ES-I3 (cell line): ENCODE data around the gene KRTAP5-8.
"Not testable (repeated sequence)": the region's sequence is repeated elsewhere in the genome, so short reads cannot be mapped to it uniquely, and the experiment has no call there.

Source experiments
- H3K36me3 ChIP-seq: 2 replicates; pipeline ENCODE4 v1.6.1; 2013; ENCODE audit warnings: mild to moderate bottlenecking, low read length, control low read depth, moderate library complexity; ENCODE audit not compliant: insufficient read depth
- H3K4me1 ChIP-seq: 2 replicates; pipeline ENCODE4 v1.6.1; 2013; ENCODE audit warnings: mild to moderate bottlenecking, control low read depth, low read length; ENCODE audit not compliant: insufficient read depth
- H3K9ac ChIP-seq: 2 replicates; pipeline ENCODE4 v1.6.1; 2013; ENCODE audit warnings: low read depth, mild to moderate bottlenecking, low read length, moderate library complexity
- H3K9me3 ChIP-seq: 2 replicates; pipeline ENCODE4 v1.6.1; 2013; ENCODE audit warnings: mild to moderate bottlenecking, low read length, moderate library complexity; ENCODE audit not compliant: control insufficient read depth, insufficient read depth

The KRTAP5-8 gene

GRCh38 chr11:71527576-71528210 is 10.1 kb upstream of the KRTAP5-8 start:
- Histone ChIP-seq H3K4me1 (no peaks in the 10 kb centered on the region), H3K9ac (no peak overlapping the region)

GRCh38 chr11:71530602-71531001 is 7.2 kb upstream of the KRTAP5-8 start:
- no peak overlapping the region for H3K9ac ChIP-seq
- H3K9me3 ChIP-seq: no peaks in the 10 kb centered on the region
- H3K4me1 ChIP-seq: no peaks in the 10 kb centered on the region
- no peaks in the 10 kb centered on the region for H3K36me3 ChIP-seq

More at GRCh38 chr11:71527576-71528210, 10.1 kb upstream of the KRTAP5-8 start:
- Histone ChIP-seq H3K36me3 (no peaks in the 10 kb centered on the region), H3K9me3 (no peaks in the 10 kb centered on the region)

GRCh38 chr11:71532036-71532610 is 5.7 kb upstream of the KRTAP5-8 start:
- H3K36me3 ChIP-seq: no peaks in the 10 kb centered on the region
- no peaks in the 10 kb centered on the region for H3K4me1 ChIP-seq
- no peaks in the 10 kb centered on the region for H3K9me3 ChIP-seq
- no peak overlapping the region for H3K9ac ChIP-seq

GRCh38 chr11:71534711-71535608 is 2.9 kb upstream of the KRTAP5-8 start:
- H3K9ac ChIP-seq, H3K36me3 ChIP-seq, H3K9me3 ChIP-seq, H3K4me1 ChIP-seq: not testable (repeated sequence)

DNA sequence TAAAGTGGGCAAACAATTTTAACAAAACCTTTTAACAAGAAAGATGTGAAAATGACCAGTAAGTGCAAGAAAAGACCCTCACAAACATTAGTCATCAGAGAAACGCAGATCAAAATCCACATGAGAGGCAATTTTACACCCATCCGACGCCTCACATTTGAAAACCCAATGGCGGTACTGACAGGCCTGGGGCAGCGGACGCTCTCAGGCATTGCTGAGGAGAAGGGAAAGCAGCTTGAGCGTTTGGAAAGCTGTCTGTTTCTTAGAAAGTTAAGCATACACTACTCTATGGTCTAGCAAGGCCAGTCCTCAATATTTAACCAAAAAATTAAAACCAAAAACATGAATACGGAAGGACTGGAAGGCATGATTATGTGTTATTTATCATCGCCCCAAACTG is 2.0 kb upstream of the KRTAP5-8 start:
- H3K36me3 ChIP-seq: no peaks in the 10 kb centered on the region
- no peaks in the 10 kb centered on the region for H3K4me1 ChIP-seq
- H3K9me3 ChIP-seq: no peaks in the 10 kb centered on the region
- no peak overlapping the region for H3K9ac ChIP-seq

DNA sequence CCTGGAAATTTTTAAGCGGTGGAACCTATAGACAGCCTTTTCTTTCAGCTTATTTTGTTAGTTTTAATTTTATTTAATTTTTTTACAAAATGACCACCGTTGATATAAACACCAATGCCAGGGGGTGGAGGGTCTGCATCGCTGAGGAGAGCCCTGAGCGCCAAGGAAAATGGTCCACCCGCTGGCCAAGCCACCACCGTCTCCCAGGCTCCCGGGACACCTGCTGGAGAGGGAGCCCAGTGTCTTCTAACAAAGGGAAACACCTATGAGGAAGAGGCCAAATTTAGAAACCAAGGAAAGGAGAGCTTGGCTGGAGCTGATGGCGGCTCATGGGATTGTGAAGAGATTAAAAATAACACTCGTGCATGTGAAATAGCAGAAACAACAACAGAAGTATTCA is 288 bp upstream of the KRTAP5-8 start:
- H3K9ac ChIP-seq: no peak overlapping the region
- no peaks in the 10 kb centered on the region for H3K9me3 ChIP-seq
- no peaks in the 10 kb centered on the region for H3K36me3 ChIP-seq
- no peaks in the 10 kb centered on the region for H3K4me1 ChIP-seq

- Histone ChIP-seq H3K36me3 (no peaks in the 10 kb centered on the region), H3K9me3 (no peaks in the 10 kb centered on the region), H3K4me1 (no peaks in the 10 kb centered on the region), H3K9ac (no peak overlapping the region)
Measured at GRCh38 chr11:71538666-71538990, 803 bp downstream of the KRTAP5-8 start.

GRCh38 chr11:71539017-71539416 is 1.2 kb downstream of the KRTAP5-8 start:
- H3K4me1 ChIP-seq: no peaks in the 10 kb centered on the region
- no peak overlapping the region for H3K9ac ChIP-seq
- no peaks in the 10 kb centered on the region for H3K36me3 ChIP-seq
- H3K9me3 ChIP-seq: no peaks in the 10 kb centered on the region

- not testable (repeated sequence) for H3K9me3 ChIP-seq, H3K9ac ChIP-seq, H3K36me3 ChIP-seq, H3K4me1 ChIP-seq
Measured at GRCh38 chr11:71539971-71540370, 2.1 kb downstream of the KRTAP5-8 start.

- H3K36me3 ChIP-seq, H3K9me3 ChIP-seq, H3K9ac ChIP-seq, H3K4me1 ChIP-seq: not testable (repeated sequence)
Measured at GRCh38 chr11:71540521-71541304, 2.9 kb downstream of the KRTAP5-8 start.

GRCh38 chr11:71542382-71542781 is 4.6 kb downstream of the KRTAP5-8 start:
- no peaks in the 10 kb centered on the region for H3K36me3 ChIP-seq
- no peak overlapping the region for H3K9ac ChIP-seq
- no peaks in the 10 kb centered on the region for H3K9me3 ChIP-seq
- H3K4me1 ChIP-seq: no peaks in the 10 kb centered on the region

DNA sequence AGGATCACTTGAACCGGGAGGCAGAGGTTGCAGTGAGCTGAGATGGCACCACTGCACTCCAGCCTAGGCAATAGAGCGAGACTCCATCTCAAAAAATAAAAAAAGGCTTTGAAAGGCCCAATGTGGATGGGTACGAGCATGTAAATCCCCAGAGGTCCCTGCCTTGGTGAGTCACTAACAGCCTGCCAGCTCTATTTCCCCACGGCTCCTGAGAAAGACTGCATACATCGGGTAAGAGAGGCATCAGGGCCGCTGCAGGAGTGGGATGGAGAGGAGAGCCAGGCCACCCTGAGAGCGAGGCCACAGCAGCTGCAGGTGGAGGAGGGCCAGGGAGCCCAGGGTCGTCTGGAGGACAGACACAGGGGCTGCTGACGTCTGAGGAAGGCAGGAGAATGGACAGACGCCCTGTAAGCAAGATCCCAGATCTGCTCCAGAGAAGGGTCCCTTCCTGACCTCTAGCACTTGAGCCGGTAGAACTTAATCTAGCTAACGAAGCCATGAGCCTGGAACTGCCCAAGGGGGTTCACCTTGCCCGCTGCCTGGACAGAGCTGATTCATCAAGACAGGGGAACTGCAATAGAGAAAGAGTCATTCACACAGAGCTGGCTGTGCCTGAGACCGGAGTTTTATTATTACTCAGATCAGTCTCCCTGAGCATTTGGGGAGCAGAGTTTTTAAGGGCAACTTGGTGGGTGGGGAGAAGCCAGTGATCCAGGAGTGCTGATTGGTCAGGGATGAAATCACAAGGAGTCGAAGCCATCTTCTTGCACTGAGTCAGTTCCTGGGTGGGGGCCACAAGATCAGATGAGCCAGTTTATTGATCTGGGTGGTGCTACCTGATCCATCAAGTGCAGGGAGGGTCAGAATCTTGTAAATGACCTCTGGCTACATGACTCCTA is 5.3 kb downstream of the KRTAP5-8 start:
- Histone ChIP-seq H3K9me3 (no peaks in the 10 kb centered on the region), H3K4me1 (no peaks in the 10 kb centered on the region), H3K9ac (no peak overlapping the region), H3K36me3 (no peaks in the 10 kb centered on the region)

DNA sequence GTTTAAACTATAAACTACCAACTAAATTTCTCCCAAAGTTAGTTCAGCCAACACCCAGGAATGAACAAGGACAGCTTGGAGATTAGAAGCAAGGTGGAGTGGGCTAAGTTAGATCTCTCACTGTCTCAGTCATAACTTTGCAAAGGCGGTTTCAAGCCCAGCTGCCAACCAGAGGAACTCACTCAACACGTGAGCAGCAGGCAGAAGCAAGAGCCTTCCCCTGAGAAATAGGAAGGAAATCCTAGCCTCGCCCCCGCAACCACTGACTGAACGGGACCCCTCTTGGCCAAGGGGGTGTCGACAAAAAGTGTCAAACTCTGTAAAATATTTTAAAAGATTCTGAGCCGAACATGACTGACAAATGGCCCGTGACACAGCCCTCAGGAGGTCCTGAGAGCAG is 6.0 kb downstream of the KRTAP5-8 start:
- Histone ChIP-seq H3K4me1 (no peaks in the 10 kb centered on the region), H3K9ac (no peak overlapping the region), H3K36me3 (no peaks in the 10 kb centered on the region), H3K9me3 (no peaks in the 10 kb centered on the region)
